Panc1 (cell line): ENCODE results near the gene ELANE. TPM values are rescaled to one million over a fixed set of nuclear protein-coding genes. Genes with fewer than 3 reads are reported as not detected.

Source experiments
- ATAC-seq: fragments of 200-7000 bp; cut with Tn5 transposase; 2 replicates; pipeline ENCODE4 v1.9.1; 2020; ENCODE audit warnings: mild to moderate bottlenecking, moderate library complexity
- BruUV-seq: library from RNA; stranded (reverse); fragments of 400-500 nt; replicated peaks from 2 replicates; lab custom pipeline; 2021; lab: Mats Ljungman, UMichigan
- CTCF ChIA-PET: fragments of 300-600 bp; sonication (Branson Sonifier 250); formaldehyde crosslinking; loops from one replicate; lab custom pipeline; 2022; ENCODE audit warnings: antibody characterized with exemption; lab: Charles Lee
- POLR2A ChIA-PET: fragments of 300-600 bp; sonication (Branson Sonifier 250); formaldehyde crosslinking; loops from one replicate; lab custom pipeline; 2022; ENCODE audit warnings: antibody characterized with exemption; lab: Charles Lee
- DNase-seq: peaks from one replicate; pipeline ENCODE4 v3.0.0-alpha.2; 2010; ENCODE audit warnings: low read depth, low spot score
- H3K27ac ChIP-seq: 2 replicates; pipeline ENCODE4 v1.5.1; 2011; ENCODE audit warnings: mild to moderate bottlenecking, low read length, inconsistent platforms
- H3K27me3 ChIP-seq: fragments of 200-500 bp; sonication (Bioruptor generic); 2 replicates; pipeline ENCODE4 v1.6.0; 2014; ENCODE audit warnings: low read length, inconsistent platforms; ENCODE audit not compliant: control insufficient read depth, insufficient read depth
- H3K36me3 ChIP-seq: fragments of 200-500 bp; sonication (Bioruptor generic); 2 replicates; pipeline ENCODE4 v1.5.1; 2014; ENCODE audit warnings: inconsistent platforms, mild to moderate bottlenecking, low read length, moderate library complexity; ENCODE audit not compliant: control insufficient read depth, insufficient read depth
- H3K4me1 ChIP-seq: 2 replicates; pipeline ENCODE4 v1.5.1; 2011; ENCODE audit warnings: inconsistent platforms, mild to moderate bottlenecking, low read length, moderate library complexity; ENCODE audit not compliant: control insufficient read depth, insufficient read depth
- H3K4me3 ChIP-seq, 2 experiments: 2 replicates each; pipeline ENCODE4 v1.5.1; 2011 to 2012; ENCODE audit warnings: low read depth in 2 of 2, low read length in 2 of 2, mild to moderate bottlenecking in 2 of 2, inconsistent platforms in 1 of 2, moderate library complexity in 1 of 2
- H3K9me3 ChIP-seq: fragments of 200-500 bp; sonication (Bioruptor generic); 2 replicates; pipeline ENCODE4 v1.5.1; 2014; ENCODE audit warnings: low read depth, mild to moderate bottlenecking, inconsistent platforms, low read length, moderate library complexity; ENCODE audit not compliant: control insufficient read depth, insufficient read depth
- CTCF ChIP-seq: fragments of 450-650 bp; IDR thresholded peaks from 2 replicates; pipeline ENCODE4 v1.5.1; 2017; ENCODE audit warnings: mild to moderate bottlenecking
- POLR2AphosphoS5 ChIP-seq: IDR thresholded peaks from 2 replicates; pipeline ENCODE4 v1.6.1; 2012; ENCODE audit warnings: mild to moderate bottlenecking, low read depth, low read length, moderate library complexity
- REST ChIP-seq, 2 experiments: IDR thresholded peaks; 2 replicates each; pipeline ENCODE4 v1.6.1; 2011 to 2012; ENCODE audit warnings: low read depth in 2 of 2, control low read depth in 1 of 2, low read length in 1 of 2, mild to moderate bottlenecking in 1 of 2, moderate library complexity in 1 of 2; ENCODE audit not compliant: insufficient read depth in 1 of 2
- SIN3A ChIP-seq: IDR thresholded peaks from 2 replicates; pipeline ENCODE4 v1.6.1; 2012; ENCODE audit warnings: low read depth, mild to moderate bottlenecking, low read length, moderate library complexity, borderline replicate concordance; ENCODE audit not compliant: insufficient read depth
- TCF7L2 ChIP-seq: IDR thresholded peaks from 2 replicates; pipeline ENCODE4 v1.6.1; 2011; ENCODE audit warnings: mild to moderate bottlenecking, low read depth, low read length, inconsistent platforms
- in situ Hi-C: cut with HindIII; loops from 2 replicates; pipeline ENCODE4 v1.10.0; 2016; ENCODE audit warnings: low sequenced_read_pairs, low pct_unique_long_range_greater_than_20kb
- intact Hi-C: fragments of 100-400 bp; cut with micrococcal nuclease; formaldehyde crosslinking; loops from one replicate; pipeline ENCODE4 v1.10.0; 2022; ENCODE audit not compliant: unreplicated experiment
- total RNA-seq: library from RNA; stranded (reverse); gene quantifications from one replicate; pipeline ENCODE4 v1.2.1, GENCODE V29; 2021; ENCODE audit not compliant: unreplicated experiment

ELANE gene
- total RNA-seq, 1 experiment from 2014 or later = 0.57 TPM

- ChIA-PET POLR2A (no interaction called here), CTCF (no interaction called here)
- in situ Hi-C loops (no loop called here), intact Hi-C loops (no loop called here)
- ATAC-seq (no peak), DNase-seq (no peak)
- BruUV-seq = no TSS peak
- Histone ChIP-seq H3K36me3 (no peaks in the 10 kb centered on the region), H3K4me3 (no peak overlapping the region), H3K4me1 (peaks cover 5% of the 10 kb centered on the region; the same call in 1 of the 2 replicates), H3K27me3 (no peaks in the 10 kb centered on the region), H3K27ac (no peak overlapping the region), H3K9me3 (no peaks in the 10 kb centered on the region)
- TF ChIP-seq TCF7L2 = no peak
- TF ChIP-seq CTCF = no peak
- no peak for TF ChIP-seq REST (IDR thresholded peaks at IDR 0.05; ENCODE audit: insufficient read depth in 1 of 2, low read depth in 2 of 2, low read length in 1 of 2)
- no peak for TF ChIP-seq SIN3A
- TF ChIP-seq POLR2AphosphoS5 = no peak
These were observed 21.5 kb downstream of the ELANE start for GRCh38 chr19:873561-874041.

GRCh38 chr19:875265-875879 is 23.3 kb downstream of the ELANE start:
- no peaks in the 10 kb centered on the region for H3K9me3 ChIP-seq
- H3K4me3 ChIP-seq = no peak overlapping the region
- intact Hi-C loops = no loop called here
- no peak for DNase-seq
- no TSS peak for BruUV-seq
- POLR2A ChIA-PET = no interaction called here
- no peaks in the 10 kb centered on the region for H3K4me1 ChIP-seq
- ATAC-seq = no peak
- H3K27me3 ChIP-seq = no peaks in the 10 kb centered on the region
- CTCF ChIA-PET = no interaction called here
- H3K27ac ChIP-seq = no peak overlapping the region
- TF ChIP-seq CTCF (no peak), TCF7L2 (no peak), SIN3A (no peak), REST (IDR thresholded peaks at IDR 0.05; ENCODE audit: insufficient read depth in 1 of 2, low read depth in 2 of 2, low read length in 1 of 2) (no peak), POLR2AphosphoS5 (no peak)
- in situ Hi-C loops = no loop called here
- H3K36me3 ChIP-seq = no peaks in the 10 kb centered on the region
